Measurements from ENCODE around the gene PARP16. TPM values are rescaled to one million over a fixed set of nuclear protein-coding genes. Genes with fewer than 3 reads are reported as not detected.

The PARP16 gene
- total RNA-seq, 6 experiments from 2014 or later, result 6.9 to 11.3 (median 8.5) TPM

DNA sequence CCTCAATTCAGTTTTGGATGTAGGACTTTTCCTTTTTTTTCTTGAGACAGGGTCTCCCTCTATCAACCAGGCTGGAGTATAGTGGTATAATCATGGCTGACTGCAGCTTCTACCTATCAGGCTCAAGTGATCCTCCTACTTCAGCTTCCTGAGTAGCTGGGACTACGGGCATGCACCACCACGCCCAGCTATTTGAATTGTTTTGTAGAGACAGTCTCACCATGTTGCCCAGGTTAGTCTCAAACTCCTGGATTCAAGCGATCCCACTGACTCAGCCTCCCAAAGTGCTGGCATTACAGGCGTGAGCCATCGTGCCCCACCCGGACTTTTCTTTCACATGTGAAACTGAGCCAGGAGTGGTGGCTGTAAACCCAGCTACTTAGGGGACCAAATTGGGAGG lies 21.3 kb upstream of the PARP16 start:
- 88% methylated on average over 3 of the region's 6 CpGs for WGBS (ENCODE audit: insufficient coverage, low coverage, low lambda C conversion rate, missing lambda C conversion rate)
- TF ChIP-seq POLR2A (IDR thresholded peaks at IDR 0.05), result no peak
- TF ChIP-seq, protein P1, sequence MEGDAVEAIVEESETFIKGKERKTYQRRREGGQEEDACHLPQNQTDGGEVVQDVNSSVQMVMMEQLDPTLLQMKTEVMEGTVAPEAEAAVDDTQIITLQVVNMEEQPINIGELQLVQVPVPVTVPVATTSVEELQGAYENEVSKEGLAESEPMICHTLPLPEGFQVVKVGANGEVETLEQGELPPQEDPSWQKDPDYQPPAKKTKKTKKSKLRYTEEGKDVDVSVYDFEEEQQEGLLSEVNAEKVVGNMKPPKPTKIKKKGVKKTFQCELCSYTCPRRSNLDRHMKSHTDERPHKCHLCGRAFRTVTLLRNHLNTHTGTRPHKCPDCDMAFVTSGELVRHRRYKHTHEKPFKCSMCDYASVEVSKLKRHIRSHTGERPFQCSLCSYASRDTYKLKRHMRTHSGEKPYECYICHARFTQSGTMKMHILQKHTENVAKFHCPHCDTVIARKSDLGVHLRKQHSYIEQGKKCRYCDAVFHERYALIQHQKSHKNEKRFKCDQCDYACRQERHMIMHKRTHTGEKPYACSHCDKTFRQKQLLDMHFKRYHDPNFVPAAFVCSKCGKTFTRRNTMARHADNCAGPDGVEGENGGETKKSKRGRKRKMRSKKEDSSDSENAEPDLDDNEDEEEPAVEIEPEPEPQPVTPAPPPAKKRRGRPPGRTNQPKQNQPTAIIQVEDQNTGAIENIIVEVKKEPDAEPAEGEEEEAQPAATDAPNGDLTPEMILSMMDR (IDR thresholded peaks at IDR 0.05), result no peak
- H3K4me1 ChIP-seq, result peaks cover 0 to 34% (median 8%) of the 10 kb centered on the region in 4 donors

DNA sequence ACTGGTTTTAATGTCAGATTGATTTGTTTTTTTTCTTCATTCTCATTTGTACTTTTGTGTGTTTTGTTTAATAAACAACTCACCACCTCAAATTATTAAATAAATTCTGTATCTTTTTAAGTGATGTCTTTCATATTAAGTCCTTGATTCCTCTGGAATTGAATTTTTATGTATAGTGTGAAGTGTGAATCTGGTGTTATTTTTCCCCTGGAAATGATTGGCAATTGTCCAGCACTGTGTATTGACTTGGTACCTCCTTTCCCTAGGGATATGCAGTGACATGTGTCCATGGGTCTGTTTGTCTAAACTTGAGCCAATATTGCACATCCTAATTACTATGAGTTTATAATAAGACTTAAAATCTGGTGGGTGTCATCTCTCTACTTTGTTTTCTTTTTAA lies 19.9 kb upstream of the PARP16 start:
- no peak for TF ChIP-seq POLR2A (IDR thresholded peaks at IDR 0.05)
- TF ChIP-seq, protein P1 (IDR thresholded peaks at IDR 0.05), result no peak
- ATAC-seq, result no peak
- Histone ChIP-seq H3K9me3 (no peaks in the 10 kb centered on the region), H3K36me3 (no peaks in the 10 kb centered on the region), H3K4me1 (peaks cover 0 to 20% (median 7%) of the 10 kb centered on the region in 4 donors), H3K27ac (no peak overlapping the region), H3K4me3 (no peak overlapping the region), H3K27me3 (no peaks in the 10 kb centered on the region)
- DNase-seq, result no peak
- intact Hi-C loops (cut with DNase I), result no loop called here

More for the DNA sequence above, 21.3 kb upstream of the PARP16 start:
- ATAC-seq (no peak), DNase-seq (peak in 1 of 3 donors; percentile 28)
- H3K4me3 ChIP-seq, result no peak overlapping the region
- H3K27me3 ChIP-seq, result no peaks in the 10 kb centered on the region
- intact Hi-C loops (cut with DNase I), result no loop called here
- no peaks in the 10 kb centered on the region for H3K9me3 ChIP-seq
- H3K36me3 ChIP-seq, result no peaks in the 10 kb centered on the region
- no peak overlapping the region for H3K27ac ChIP-seq

DNA sequence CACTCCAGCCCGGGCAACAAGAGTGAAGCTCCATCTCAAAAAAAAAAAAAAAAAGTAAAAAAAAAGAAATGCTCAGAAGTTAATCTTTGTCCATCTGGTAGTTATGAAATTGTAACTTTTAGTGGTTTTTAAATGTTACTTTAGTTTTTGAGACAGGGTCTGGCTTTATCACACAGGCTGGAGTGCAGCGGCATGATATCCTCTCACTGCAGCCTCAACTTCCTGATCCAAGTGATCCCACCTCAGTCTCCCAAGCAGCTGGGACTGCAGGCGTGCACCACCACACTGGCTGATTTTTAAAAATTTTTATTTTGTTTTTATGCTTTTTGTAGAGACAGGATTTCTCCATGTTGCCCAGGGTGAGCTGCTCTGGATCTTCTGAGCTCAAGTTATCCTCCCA lies 19.1 kb upstream of the PARP16 start:
- Histone ChIP-seq H3K27ac (peak overlapping the region in 1 of 3 donors; percentile 77), H3K4me3 (no peak overlapping the region), H3K4me1 (peaks cover 0 to 16% (median 7%) of the 10 kb centered on the region in 4 donors), H3K36me3 (no peaks in the 10 kb centered on the region), H3K27me3 (no peaks in the 10 kb centered on the region), H3K9me3 (no peaks in the 10 kb centered on the region)
- intact Hi-C loops (cut with DNase I), result no loop called here
- 80% methylated on average over 3 of the region's 3 CpGs for WGBS (ENCODE audit: insufficient coverage, low coverage, low lambda C conversion rate, missing lambda C conversion rate)
- ATAC-seq (no peak), DNase-seq (peak in 1 of 3 donors; percentile 27)
- TF ChIP-seq POLR2A (IDR thresholded peaks at IDR 0.05), result no peak
- TF ChIP-seq, protein P1 (IDR thresholded peaks at IDR 0.05), result no peak

GRCh38 chr15:65305150-65305758 lies 18.6 kb upstream of the PARP16 start:
- no peak for TF ChIP-seq POLR2A (IDR thresholded peaks at IDR 0.05)
- TF ChIP-seq, protein P1 (IDR thresholded peaks at IDR 0.05), result no peak
- no peaks in the 10 kb centered on the region for H3K27me3 ChIP-seq
- ATAC-seq, result peak; percentile 11 to 15 (median 14)
- no peaks in the 10 kb centered on the region for H3K36me3 ChIP-seq
- no peaks in the 10 kb centered on the region for H3K9me3 ChIP-seq
- peaks cover 0 to 16% (median 7%) of the 10 kb centered on the region in 4 donors for H3K4me1 ChIP-seq
- peak in 1 of 3 donors; percentile 33 for DNase-seq
- peak overlapping the region; percentile 77 to 95 (median 87) for H3K27ac ChIP-seq
- WGBS (ENCODE audit: insufficient coverage, low coverage, low lambda C conversion rate, missing lambda C conversion rate), result 44% methylated on average over 14 of the region's 14 CpGs
- H3K4me3 ChIP-seq, result peak overlapping the region in 1 of 3 donors; percentile 1
- intact Hi-C loops (cut with DNase I), result no loop called here

Measured in right lobe of liver (tissue), 6 donors.